GM12891 (cell line): ENCODE measurements around the gene NSMCE3.

Source experiments
- DNase-seq: peaks from one replicate; pipeline ENCODE4 v3.0.0; 2011; ENCODE audit warnings: low spot score; ENCODE audit not compliant: insufficient read length
- FAIRE-seq: peaks from 2 replicates; lab custom pipeline; 2011; peaks lifted over from hg19 to GRCh38; lab: Jason Lieb, UNC
- PAX5 ChIP-seq: IDR thresholded peaks from 2 replicates; pipeline ENCODE4 v1.6.1; 2011; ENCODE audit warnings: low read length, moderate library complexity, mild to moderate bottlenecking; ENCODE audit not compliant: insufficient read depth, severe bottlenecking
- POLR2A ChIP-seq: IDR thresholded peaks from 2 replicates; pipeline ENCODE4 v1.6.1; 2011; ENCODE audit warnings: low read depth, low read length, control low read depth
- POLR2AphosphoS5 ChIP-seq: IDR thresholded peaks from 2 replicates; pipeline ENCODE4 v1.6.1; 2011; ENCODE audit warnings: low read depth, low read length, control low read depth
- POU2F2 ChIP-seq: IDR thresholded peaks from 2 replicates; pipeline ENCODE4 v1.6.1; 2011; ENCODE audit warnings: low read depth, mild to moderate bottlenecking, control low read depth, low read length, moderate library complexity
- SPI1 ChIP-seq: IDR thresholded peaks from 2 replicates; pipeline ENCODE4 v1.6.1; 2011; ENCODE audit warnings: low read depth, low read length, control low read depth
- TAF1 ChIP-seq: IDR thresholded peaks from 2 replicates; pipeline ENCODE4 v1.6.1; 2011; ENCODE audit warnings: low read depth, low read length, control low read depth

The NSMCE3 gene

GRCh38 chr15:29294732-29295325, 25.2 kb upstream of the NSMCE3 start:
- TF ChIP-seq SPI1 (no peak), POLR2A (no peak), TAF1 (no peak), POU2F2 (no peak), POLR2AphosphoS5 (no peak), PAX5 (no peak)
- DNase-seq (no peak), FAIRE-seq (no peak)

- FAIRE-seq (no peak), DNase-seq (no peak)
- TF ChIP-seq POLR2AphosphoS5: no peak
- TF ChIP-seq PAX5: no peak
- no peak for TF ChIP-seq TAF1
- TF ChIP-seq POLR2A: no peak
- TF ChIP-seq POU2F2: no peak
- TF ChIP-seq SPI1: no peak
These were observed 21.6 kb upstream of the NSMCE3 start for GRCh38 chr15:29291067-29291845.

GRCh38 chr15:29289173-29289572, 19.6 kb upstream of the NSMCE3 start:
- TF ChIP-seq POLR2AphosphoS5 (no peak), TAF1 (no peak)
- no peak for FAIRE-seq
- no peak for DNase-seq

- DNase-seq (no peak), FAIRE-seq (no peak)
- TF ChIP-seq POLR2A (no peak), TAF1 (no peak), POU2F2 (no peak), POLR2AphosphoS5 (no peak), PAX5 (no peak), SPI1 (no peak)
These were observed 15.8 kb upstream of the NSMCE3 start for GRCh38 chr15:29285386-29285785.

- DNase-seq (no peak), FAIRE-seq (no peak)
- TF ChIP-seq PAX5: no peak
- no peak for TF ChIP-seq POLR2A
- TF ChIP-seq SPI1: no peak
- TF ChIP-seq POU2F2: no peak
- TF ChIP-seq TAF1: no peak
- no peak for TF ChIP-seq POLR2AphosphoS5
These were observed 13.8 kb upstream of the NSMCE3 start for GRCh38 chr15:29283381-29283780.

GRCh38 chr15:29280514-29280913, 10.9 kb upstream of the NSMCE3 start:
- TF ChIP-seq PAX5 (no peak), SPI1 (no peak), POU2F2 (no peak), POLR2AphosphoS5 (no peak), TAF1 (no peak), POLR2A (no peak)
- no peak for FAIRE-seq
- DNase-seq: no peak

- FAIRE-seq (no peak), DNase-seq (no peak)
- TF ChIP-seq POLR2A (no peak), POLR2AphosphoS5 (no peak), PAX5 (no peak), POU2F2 (no peak)
These were observed 8.9 kb upstream of the NSMCE3 start for GRCh38 chr15:29278436-29279105.

- TF ChIP-seq POU2F2: no peak
- TF ChIP-seq PAX5: no peak
- TF ChIP-seq POLR2A: no peak
- no peak for TF ChIP-seq TAF1
- no peak for TF ChIP-seq SPI1
- DNase-seq (no peak), FAIRE-seq (no peak)
These were observed 6.7 kb upstream of the NSMCE3 start for GRCh38 chr15:29276366-29276765.

- FAIRE-seq (no peak), DNase-seq (no peak)
- no peak for TF ChIP-seq PAX5
These were observed 6.2 kb upstream of the NSMCE3 start for GRCh38 chr15:29275855-29276254.

- TF ChIP-seq SPI1 (no peak), POU2F2 (no peak), PAX5 (no peak), POLR2A (no peak), TAF1 (no peak), POLR2AphosphoS5 (no peak)
- DNase-seq: no peak
- FAIRE-seq: no peak
These were observed 5.3 kb upstream of the NSMCE3 start for GRCh38 chr15:29274946-29275345.
